Epidermal melanocyte (primary cell): ENCODE measurements around the gene ALDH3A2.
"Not testable (repeated sequence)": the region's sequence is repeated elsewhere in the genome, so short reads cannot be mapped to it uniquely, and the experiment has no call there.

Experiments
- DNase-seq: peaks from one replicate; pipeline ENCODE4 v3.0.0; 2011; ENCODE audit warnings: low spot score; ENCODE audit not compliant: insufficient read length

The ALDH3A2 gene

DNA sequence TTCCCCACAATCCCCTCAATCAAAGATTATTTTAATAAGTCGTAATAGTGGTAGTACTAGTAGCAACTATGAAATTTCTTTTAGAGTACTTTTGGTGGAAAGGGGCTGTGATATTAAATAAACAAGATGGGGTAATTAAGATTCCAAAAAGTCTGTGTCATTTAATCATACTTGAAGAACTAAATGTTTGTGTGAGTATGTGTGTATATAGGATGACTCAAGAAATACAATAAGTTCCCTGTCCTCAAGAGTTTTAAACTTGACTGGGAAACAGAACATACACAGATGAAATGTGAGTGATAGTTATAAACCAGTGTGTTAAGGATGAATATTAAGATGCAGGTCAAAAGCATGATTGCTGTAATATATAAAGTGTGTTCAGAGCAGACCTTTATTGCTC, 2.3 kb downstream of the ALDH3A2 start:
- DNase-seq, result no peak

DNA sequence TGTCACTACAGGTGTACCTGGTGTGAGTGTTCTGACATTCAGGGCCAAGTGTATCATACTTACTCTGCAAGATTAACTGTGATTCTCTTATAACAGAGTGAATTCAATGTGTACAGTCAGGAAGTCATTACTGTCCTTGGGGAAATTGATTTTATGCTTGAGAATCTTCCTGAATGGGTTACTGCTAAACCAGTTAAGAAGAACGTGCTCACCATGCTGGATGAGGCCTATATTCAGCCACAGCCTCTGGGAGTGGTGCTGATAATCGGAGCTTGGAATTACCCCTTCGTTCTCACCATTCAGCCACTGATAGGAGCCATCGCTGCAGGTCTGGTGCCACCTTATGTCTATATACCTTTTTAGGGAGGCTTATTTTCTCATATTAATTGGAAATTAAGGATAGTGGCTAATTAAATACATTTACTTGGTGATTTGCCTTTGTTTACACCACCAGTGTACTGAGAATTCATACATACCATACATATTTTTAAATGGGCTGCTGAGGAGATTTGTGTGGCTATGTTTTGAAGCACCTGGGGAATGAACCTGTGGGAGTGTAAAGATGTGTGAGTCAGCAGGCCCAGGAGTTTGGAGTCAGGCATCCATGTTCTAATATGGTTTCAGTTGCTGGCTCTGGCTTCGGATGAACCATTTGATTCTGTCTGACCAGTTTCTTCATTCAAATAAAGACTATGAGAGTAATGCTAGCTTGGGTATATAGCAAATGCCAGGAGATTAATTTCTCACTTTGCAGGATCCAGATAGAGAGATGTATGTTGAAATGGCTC, 3.1 kb downstream of the ALDH3A2 start:
- no peak for DNase-seq

DNA sequence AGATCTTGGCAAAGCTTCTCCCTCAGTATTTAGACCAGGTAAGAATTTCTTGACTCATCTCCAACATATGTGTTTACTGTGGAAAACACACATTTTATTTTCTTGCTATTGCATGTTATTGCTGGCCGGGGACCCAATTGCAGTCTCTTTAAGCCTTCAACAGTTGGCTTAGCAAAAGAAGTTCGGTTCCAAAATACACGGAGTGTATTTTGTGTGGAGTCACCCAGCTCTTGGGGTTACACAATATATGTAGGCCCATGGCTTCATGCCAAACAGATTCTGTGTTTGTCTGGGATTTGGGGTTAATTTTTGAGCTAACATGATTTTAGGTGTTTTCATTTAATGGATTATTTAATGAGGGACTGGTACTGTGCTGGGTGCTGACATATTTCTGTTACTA, 4.0 kb downstream of the ALDH3A2 start:
- no peak for DNase-seq

DNA sequence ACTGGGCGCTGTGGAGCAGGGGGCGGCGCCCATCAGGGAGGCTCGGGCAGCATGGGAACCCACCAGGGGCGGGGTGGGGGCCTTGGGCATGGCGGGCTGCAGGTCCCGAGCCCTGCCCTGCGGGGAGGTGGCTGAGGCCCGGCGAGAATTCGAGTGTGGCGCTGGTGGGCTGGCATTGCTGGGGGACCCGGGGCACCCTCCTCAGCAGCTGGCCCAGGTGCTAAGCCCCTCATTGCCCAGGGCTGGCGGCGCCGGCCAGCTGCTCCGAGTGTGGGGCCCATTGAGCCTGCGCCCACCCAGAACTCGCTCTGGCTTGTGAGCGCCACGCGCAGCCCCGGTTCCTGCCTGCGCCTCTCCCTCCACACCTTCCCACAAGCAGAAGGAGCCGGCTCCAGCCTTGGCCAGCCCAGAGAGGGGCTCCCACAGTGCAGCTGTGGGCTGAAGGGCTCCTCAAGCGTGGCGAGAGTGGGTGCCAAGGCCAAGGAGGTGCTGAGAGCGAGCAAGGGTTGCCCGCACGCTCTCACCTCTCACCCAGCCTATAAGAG, 5.9 kb downstream of the ALDH3A2 start:
- no peak for DNase-seq

DNA sequence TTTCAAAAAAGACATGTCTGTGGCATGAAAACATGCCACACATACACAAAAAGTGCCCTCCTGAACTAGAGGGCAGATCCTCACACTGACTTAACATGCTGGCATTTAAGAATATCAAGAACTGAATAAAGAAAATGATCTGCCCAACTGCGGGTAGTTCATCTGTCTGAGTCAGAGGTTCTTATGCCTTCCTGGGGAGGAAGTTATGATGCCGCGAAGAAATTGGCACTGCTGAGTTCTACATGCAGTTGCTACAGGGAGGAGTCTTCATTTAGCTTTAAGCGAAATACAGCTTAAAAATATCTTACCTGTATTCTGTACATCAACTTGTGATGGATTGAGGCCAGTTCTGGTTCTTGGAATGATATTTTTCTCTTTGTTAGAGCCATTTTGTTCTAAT, 6.3 kb downstream of the ALDH3A2 start:
- DNase-seq, result no peak

DNA sequence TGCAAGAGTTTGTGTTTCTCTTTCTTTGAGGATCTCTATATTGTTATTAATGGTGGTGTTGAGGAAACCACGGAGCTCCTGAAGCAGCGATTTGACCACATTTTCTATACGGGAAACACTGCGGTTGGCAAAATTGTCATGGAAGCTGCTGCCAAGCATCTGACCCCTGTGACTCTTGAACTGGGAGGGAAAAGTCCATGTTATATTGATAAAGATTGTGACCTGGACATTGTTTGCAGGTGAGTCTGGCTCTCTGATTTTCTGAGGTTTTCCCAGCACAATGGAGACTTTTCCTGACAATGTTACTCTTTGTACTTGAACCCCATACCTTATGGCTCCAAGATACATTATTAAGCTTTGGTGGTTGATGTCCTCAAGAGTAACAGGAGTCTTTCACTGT, 7.8 kb downstream of the ALDH3A2 start:
- DNase-seq, result no peak

DNA sequence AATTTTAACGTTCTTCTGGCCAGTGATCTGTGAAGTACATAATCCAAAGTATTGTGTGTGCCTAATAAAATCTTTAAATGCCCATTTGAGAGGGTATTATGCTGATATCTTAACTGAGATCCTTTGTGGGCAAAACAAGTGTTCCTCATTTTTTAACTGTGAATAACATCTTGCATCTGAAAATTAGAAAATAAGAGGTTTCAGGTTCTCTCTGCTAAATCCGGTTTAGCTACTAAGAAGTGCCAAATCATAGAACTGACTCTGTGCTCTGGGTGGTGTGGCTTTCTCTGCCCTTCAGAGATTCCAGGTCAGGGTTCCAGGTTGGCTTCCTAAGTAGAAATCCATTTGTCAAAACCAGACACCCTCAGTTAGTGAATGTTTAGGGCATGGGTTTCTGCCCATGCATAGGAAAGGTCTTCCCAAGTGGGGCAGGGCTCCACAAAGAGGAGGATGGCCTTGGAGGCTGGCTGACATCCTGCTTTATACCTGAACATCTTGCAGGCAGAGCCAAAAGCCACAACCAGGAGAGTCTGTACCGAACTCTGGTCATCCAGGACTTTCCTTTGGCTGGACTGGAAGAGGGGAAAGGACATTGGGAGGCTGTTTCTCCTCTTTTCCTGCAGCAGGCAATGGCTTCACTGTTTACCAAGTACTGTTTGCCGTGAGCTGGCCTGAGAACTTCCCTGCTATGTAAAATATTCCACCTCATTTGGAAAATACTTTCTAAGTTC, 8.5 kb downstream of the ALDH3A2 start:
- no peak for DNase-seq

DNA sequence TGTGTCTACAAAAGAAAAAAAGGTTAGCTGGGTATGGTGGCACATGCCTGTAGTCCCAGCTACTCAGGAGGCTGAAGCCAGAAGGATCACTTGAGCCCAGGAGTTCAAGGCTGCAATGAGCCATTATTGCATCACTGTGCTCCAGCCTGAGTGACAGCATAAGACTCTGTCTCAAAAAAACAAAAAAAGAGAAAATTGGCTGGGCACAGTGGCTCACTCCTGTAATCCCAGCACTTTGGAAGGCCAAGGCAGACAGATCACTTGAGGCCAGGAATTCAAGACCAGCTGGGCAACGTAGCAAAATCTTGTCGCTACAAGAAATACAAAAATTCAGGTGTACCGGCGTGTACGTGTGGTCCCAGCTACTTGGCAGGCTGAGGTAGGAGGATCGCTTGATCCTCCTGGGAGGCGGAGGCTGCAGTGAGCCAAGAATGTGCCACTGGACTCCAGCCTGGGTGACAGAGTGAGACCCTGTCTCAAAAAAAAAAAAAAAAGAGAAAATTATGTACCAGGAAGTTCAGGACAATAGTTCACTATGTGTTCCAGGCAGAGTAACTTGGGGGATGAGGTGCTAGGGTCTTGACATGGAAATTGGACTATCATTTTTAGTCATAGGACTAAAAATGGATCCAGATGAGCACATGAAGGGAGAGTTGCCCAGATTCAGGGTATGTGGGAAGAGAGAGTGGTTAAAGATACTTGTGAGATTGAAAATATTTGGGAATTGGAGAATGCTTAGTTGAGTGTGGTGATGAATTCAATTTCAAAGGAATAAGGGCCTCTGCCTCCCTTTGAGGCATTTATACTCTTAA, 11.0 kb downstream of the ALDH3A2 start:
- DNase-seq, result no peak

DNA sequence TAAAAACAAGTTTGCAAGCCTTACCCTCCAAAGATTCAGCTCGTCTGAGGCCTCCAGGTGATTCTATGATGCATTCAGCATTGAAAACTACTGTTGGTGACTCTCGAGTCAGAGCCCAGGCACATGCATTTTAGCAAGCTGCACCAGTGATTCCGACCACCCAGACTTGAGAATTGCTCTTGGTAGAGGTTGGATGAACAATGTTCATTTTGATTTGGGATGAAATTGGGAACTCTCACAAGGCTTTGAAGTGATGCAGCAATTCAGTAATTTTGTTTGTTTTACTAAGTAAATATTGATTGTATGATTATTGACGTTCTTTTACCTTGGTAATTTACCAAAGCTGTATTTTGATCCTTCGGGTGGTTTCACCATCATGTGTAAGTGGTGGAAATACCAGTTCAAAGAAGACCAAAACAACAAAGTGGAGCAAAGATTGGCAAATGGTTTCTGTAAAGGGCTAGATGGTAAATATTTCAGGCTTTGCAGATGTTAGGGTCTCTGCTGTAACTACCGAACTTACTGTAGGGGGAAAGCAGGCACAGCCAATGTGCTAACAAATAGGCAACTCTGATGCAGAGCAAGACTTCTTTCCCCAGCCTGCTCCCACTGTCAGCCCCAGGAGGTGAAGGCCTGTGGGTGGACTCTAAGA, 11.8 kb downstream of the ALDH3A2 start:
- DNase-seq, result no peak

DNA sequence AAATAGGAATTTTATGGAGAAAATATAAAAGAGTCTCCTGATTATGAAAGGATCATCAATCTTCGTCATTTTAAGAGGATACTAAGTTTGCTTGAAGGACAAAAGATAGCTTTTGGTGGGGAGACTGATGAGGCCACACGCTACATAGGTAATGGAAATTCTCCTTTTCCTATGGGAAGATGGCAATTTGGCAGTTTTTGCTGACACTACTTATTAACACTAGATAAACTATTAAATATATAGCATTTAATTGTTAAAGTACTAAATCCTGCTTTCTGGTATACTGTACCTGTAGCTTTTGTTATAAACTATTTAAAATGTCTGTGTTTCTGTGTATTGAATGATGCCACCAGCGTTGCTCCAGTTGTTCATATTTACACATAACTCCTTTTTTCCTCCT, 12.6 kb downstream of the ALDH3A2 start:
- DNase-seq, result no peak

DNA sequence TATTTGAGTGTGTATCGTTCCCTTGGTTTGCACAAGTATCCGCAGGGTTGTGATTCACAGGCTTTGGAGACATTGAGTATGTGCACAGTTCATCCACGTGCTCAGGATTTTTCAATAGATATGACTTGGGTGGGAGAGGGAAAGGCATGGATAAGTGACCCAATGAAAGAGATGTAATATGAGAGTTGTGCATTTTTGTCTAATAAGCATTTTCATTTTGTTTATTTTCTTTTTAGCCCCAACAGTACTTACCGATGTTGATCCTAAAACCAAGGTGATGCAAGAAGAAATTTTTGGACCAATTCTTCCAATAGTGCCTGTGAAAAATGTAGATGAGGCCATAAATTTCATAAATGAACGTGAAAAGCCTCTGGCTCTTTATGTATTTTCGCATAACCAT, 14.5 kb downstream of the ALDH3A2 start:
- no peak for DNase-seq

DNA sequence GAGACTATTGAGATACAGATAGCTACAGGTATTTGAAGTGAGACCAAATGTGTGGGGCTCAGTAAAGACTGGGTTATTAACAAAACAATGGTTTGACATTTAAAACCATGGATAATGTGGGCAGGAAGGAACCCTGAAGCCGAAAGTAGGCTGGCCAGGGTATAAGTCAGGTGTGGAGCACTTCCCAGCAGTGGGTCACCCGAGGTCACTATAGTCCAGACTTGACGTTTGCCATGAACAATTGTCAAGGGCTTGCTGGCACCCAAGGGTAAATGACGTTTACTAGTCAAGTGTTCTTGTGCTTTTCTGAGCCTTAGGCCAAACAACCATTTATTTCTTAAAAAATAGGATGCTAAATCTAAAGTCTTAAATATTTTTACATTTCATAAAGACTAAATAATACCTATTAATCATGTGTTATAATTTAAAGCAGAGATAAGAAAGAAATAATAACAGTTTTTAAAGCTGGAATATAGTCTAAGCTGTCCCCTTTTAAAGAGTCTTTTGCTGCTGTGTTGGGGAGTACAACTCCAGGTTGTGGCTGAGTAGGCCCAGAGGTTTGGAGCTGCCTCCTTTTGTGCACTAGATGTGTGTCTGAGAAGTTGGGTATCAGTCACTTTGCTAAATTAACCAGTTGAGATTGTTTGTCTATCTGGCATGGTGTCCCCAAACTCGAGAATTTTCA, 15.7 kb downstream of the ALDH3A2 start:
- no peak for DNase-seq

DNA sequence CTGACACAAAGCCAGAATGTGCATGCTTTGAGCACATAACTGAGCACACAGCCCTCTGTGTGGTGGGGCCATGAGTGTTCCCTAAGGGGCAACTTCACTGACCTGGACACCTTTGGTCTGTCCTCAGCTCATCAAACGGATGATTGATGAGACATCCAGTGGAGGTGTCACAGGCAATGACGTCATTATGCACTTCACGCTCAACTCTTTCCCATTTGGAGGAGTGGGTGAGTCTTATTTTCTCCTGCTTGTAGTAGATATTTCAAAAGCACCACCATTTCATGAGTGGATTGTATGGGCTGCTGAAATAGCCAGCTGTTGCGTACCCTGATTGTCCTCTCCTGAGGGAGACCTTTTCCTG, 16.2 kb downstream of the ALDH3A2 start:
- DNase-seq, result no peak

DNA sequence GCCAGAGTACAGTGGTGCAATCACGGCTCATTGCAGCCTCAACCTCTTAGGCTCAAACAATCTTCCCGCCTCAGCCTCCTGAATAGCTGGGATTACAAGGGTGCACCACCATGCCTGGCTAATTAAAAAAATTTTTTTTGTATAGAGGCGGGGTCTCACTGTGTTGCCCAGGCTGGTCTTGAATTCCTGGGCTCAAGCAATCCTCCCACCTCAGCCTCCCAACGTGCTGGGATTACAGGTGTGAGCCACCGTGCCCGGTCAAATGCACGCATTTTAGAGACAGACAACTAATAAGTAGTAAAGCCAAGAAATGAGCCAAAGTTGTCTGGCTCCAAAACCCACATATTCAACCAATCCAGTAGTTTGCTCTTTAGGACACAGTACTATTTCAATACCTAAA, 21.1 kb downstream of the ALDH3A2 start:
- DNase-seq, result not testable (repeated sequence)

DNA sequence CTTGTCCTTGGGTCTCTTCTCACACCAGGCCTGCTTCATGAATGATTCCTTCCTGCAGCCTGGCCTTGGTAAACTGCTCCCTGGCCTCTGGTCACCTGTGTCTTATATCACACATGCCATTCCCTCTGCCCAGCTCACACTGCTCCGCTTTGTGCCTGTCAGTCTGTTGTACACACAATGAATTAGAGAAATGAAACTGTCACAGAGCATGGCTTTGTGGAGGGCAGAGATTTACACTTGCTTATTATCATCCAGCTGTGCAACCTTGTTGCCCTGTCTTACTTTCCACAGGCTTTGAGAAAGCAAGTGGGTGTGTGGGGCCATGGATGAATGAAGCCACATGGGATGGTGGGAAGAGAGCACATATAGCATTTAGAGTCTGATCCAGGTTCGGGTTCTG, 22.4 kb downstream of the ALDH3A2 start:
- DNase-seq, result no peak

DNA sequence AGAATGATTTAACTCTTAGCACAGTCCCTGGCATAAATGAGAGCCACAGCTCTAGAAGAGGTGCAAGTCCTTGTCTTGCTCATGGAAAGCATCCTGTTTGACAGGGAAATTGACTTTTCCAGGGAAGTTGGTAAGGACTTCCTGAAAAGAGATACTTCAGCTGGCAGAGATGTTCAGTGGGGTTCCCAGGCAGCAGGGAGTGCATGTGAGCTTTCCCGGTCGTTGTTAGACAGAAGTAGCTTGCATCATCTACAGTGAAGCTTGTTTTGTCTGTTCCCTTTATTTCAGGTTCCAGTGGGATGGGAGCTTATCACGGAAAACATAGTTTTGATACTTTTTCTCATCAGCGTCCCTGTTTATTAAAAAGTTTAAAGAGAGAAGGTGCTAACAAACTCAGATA, 22.9 kb downstream of the ALDH3A2 start:
- no peak for DNase-seq

DNA sequence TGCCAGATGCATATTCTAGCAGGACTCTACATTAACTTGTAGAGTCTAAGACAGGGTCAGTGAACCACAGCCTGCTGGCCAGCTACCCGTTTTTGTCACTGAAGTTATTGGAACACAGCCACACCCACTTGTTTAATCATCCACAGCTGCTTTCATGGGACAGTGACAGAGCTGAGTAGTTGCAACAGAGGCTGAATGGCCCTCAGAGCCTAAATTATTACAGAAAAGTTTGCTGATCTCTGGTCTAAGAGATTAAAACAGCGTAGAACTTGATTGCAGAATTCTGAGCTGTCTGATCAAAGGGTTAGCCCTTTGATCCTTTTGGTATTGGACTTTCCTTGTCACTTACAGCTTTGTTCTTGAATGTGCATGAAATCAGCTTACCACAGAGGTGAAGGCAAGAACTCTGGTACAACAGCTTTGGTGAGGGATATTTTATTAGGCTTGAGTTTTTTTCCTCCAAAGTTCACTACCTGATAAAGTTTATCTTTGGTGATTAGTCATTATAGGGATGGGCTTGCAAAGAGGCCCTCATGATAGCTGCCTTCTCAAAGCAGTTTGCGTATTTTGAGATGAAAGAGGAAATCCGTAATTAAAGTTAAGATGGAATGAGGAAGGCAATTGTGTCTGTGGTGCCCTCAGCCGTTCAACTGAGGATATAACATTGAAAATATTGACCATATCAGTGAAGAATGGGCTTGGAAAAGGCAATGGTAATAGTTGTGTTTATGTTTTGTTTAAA, 23.6 kb downstream of the ALDH3A2 start:
- DNase-seq, result peak; percentile 21

DNA sequence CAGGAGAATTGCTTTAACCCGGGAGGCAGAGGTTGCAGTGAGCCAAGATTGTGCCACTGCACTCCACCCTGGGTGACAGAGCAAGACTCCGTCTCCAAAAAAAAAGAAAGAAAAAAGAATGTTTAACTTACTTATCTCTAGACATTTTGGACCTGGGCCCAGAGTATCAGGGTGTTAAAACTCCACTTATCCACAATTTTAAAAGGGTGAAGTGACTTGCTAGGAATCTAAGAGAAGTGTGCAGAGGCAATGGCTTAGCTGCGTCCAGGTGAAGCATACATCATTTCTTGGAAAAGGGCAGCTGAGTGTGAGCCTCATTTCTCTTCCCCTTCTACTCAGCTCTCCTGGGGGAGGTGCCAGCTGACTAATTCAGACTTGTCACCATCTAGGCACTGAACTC, 25.1 kb downstream of the ALDH3A2 start:
- no peak for DNase-seq

DNA sequence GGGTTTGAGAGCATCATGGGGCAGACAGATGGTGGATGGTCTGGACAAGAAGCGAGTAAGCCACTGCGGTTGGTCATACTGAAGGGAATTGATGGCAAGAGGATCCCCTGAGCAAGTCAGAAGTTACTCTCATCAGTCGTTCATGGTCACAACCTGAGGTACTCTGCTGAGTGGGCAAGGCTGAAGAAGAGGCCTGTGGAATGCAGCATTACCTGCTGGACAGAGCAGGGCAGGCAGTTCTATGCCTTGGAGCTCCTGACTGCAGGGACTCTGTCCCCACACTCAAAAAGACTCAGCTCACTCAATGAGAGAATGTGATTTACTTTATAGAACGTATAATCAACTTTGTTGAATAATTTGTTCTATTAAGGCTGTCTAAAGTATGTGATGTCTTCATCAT, 28.3 kb downstream of the ALDH3A2 start:
- no peak for DNase-seq

DNA sequence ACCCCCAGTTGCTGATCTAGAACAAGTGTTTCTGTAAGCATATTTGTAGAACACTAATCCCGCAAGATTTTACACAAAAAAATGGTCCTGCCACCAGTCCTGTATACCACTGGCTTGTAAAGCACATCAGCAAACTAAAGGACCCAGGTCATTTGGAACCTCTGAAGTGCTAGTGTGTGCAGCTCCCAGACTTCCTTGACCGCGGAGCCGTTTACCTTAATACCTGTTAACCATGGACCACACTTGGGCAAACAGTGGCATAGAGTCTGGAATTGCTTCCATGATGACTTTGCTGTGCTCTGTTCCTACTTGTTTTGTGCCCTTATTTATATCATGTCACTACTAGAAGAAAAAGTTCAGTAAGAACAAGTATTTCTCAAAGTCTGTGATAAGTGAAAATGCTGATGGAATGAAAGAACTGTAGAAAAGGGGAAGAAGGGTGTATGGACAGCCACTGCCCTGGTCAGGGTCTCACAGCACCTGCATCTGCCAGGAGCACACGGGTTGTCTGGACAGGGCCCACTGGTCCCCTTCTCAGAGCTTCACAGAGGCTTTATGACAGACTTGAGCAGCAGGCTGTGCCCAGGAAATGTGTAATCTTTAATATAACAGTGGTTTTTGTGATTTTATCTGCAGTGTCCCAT, 29.3 kb downstream of the ALDH3A2 start:
- no peak for DNase-seq
